ENCODE data around the gene CACNG6.

CACNG6 gene

DNA sequence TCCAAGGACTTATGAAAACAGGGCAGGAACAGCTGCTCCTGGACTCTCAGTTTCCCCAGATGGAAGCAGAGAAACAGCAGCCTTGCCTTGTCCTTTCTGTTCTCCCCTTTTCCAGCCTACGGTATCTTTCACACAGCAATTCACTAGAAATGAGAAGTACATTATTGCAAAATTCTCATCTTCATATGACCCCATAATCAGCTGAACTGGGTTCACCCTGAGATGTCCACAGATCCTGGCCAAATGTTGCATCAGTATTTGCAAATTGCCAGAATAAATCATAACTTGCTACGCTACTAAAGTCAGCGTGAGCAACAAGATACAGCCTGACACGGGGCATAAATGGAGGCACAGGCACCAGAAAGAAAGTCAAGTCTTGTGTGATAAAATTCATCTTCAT, 56.2 kb downstream of the CACNG6 start:
- ATAC-seq, result no peak
- TF ChIP-seq, protein P1, sequence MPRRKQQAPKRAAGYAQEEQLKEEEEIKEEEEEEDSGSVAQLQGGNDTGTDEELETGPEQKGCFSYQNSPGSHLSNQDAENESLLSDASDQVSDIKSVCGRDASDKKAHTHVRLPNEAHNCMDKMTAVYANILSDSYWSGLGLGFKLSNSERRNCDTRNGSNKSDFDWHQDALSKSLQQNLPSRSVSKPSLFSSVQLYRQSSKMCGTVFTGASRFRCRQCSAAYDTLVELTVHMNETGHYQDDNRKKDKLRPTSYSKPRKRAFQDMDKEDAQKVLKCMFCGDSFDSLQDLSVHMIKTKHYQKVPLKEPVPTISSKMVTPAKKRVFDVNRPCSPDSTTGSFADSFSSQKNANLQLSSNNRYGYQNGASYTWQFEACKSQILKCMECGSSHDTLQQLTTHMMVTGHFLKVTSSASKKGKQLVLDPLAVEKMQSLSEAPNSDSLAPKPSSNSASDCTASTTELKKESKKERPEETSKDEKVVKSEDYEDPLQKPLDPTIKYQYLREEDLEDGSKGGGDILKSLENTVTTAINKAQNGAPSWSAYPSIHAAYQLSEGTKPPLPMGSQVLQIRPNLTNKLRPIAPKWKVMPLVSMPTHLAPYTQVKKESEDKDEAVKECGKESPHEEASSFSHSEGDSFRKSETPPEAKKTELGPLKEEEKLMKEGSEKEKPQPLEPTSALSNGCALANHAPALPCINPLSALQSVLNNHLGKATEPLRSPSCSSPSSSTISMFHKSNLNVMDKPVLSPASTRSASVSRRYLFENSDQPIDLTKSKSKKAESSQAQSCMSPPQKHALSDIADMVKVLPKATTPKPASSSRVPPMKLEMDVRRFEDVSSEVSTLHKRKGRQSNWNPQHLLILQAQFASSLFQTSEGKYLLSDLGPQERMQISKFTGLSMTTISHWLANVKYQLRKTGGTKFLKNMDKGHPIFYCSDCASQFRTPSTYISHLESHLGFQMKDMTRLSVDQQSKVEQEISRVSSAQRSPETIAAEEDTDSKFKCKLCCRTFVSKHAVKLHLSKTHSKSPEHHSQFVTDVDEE (CRISPR knock-in tag; IDR thresholded peaks at IDR 0.05), result no peak
- TF ChIP-seq, protein P2, sequence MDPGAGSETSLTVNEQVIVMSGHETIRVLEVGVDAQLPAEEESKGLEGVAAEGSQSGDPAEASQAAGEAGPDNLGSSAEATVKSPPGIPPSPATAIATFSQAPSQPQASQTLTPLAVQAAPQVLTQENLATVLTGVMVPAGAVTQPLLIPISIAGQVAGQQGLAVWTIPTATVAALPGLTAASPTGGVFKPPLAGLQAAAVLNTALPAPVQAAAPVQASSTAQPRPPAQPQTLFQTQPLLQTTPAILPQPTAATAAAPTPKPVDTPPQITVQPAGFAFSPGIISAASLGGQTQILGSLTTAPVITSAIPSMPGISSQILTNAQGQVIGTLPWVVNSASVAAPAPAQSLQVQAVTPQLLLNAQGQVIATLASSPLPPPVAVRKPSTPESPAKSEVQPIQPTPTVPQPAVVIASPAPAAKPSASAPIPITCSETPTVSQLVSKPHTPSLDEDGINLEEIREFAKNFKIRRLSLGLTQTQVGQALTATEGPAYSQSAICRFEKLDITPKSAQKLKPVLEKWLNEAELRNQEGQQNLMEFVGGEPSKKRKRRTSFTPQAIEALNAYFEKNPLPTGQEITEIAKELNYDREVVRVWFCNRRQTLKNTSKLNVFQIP (CRISPR knock-in tag; IDR thresholded peaks at IDR 0.05; ENCODE audit: borderline replicate concordance, low read depth), result no peak
- TF ChIP-seq ZC3H10 (CRISPR knock-in tag; IDR thresholded peaks at IDR 0.05), result no peak
- TF ChIP-seq PPARA (CRISPR knock-in tag; IDR thresholded peaks at IDR 0.05; ENCODE audit: borderline replicate concordance), result no peak
- no peak for TF ChIP-seq TOX (CRISPR knock-in tag; IDR thresholded peaks at IDR 0.05; ENCODE audit: borderline replicate concordance)
- TF ChIP-seq ZFP3 (CRISPR knock-in tag; IDR thresholded peaks at IDR 0.05), result no peak
- TF ChIP-seq ESRRG (CRISPR knock-in tag; IDR thresholded peaks at IDR 0.05), result no peak
- no peak for TF ChIP-seq ZFP30 (CRISPR knock-in tag; IDR thresholded peaks at IDR 0.05)
- no peak for TF ChIP-seq TCF4 (CRISPR knock-in tag; IDR thresholded peaks at IDR 0.05; ENCODE audit: borderline replicate concordance)
- no peak for TF ChIP-seq ZNF8 (CRISPR knock-in tag; IDR thresholded peaks at IDR 0.05)
- TF ChIP-seq, protein P3, sequence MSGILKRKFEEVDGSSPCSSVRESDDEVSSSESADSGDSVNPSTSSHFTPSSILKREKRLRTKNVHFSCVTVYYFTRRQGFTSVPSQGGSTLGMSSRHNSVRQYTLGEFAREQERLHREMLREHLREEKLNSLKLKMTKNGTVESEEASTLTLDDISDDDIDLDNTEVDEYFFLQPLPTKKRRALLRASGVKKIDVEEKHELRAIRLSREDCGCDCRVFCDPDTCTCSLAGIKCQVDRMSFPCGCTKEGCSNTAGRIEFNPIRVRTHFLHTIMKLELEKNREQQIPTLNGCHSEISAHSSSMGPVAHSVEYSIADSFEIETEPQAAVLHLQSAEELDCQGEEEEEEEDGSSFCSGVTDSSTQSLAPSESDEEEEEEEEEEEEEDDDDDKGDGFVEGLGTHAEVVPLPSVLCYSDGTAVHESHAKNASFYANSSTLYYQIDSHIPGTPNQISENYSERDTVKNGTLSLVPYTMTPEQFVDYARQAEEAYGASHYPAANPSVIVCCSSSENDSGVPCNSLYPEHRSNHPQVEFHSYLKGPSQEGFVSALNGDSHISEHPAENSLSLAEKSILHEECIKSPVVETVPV (CRISPR knock-in tag; IDR thresholded peaks at IDR 0.05), result no peak
- no peak for TF ChIP-seq GLIS3 (CRISPR knock-in tag; IDR thresholded peaks at IDR 0.05)

All from SK-N-SH treated with all-trans-retinoic acid at 6 μM for 48 hours (cell line).